ENCODE measurements around the gene PRR33. TPM values are rescaled to one million over a fixed set of nuclear protein-coding genes. Genes with fewer than 3 reads are reported as not detected.

PRR33 gene
- total and polyA plus RNA-seq, 2 donors (not counting 3 experiments of a cell fraction or from before 2014, with no cell fraction given): not detected

GRCh38 chr11:1879941-1880720 lies 11.6 kb downstream of the PRR33 start:
- no peaks in the 10 kb centered on the region for H3K9me3 ChIP-seq (replicated peaks; ENCODE audit: control insufficient read depth, insufficient read depth, low read length)
- FAIRE-seq: no peak
- H3K4me2 ChIP-seq (ENCODE audit: insufficient read depth, low read length): no peak overlapping the region
- POLR2A ChIA-PET: no interaction called here
- TF ChIP-seq, protein P1, sequence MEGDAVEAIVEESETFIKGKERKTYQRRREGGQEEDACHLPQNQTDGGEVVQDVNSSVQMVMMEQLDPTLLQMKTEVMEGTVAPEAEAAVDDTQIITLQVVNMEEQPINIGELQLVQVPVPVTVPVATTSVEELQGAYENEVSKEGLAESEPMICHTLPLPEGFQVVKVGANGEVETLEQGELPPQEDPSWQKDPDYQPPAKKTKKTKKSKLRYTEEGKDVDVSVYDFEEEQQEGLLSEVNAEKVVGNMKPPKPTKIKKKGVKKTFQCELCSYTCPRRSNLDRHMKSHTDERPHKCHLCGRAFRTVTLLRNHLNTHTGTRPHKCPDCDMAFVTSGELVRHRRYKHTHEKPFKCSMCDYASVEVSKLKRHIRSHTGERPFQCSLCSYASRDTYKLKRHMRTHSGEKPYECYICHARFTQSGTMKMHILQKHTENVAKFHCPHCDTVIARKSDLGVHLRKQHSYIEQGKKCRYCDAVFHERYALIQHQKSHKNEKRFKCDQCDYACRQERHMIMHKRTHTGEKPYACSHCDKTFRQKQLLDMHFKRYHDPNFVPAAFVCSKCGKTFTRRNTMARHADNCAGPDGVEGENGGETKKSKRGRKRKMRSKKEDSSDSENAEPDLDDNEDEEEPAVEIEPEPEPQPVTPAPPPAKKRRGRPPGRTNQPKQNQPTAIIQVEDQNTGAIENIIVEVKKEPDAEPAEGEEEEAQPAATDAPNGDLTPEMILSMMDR (IDR thresholded peaks at IDR 0.05; ENCODE audit: extremely low read depth in 1 of 2, insufficient read depth in 1 of 2, low read depth in 1 of 2, low read length in 2 of 2): no peak
- no peak for TF ChIP-seq EZH2 (IDR thresholded peaks at IDR 0.05; ENCODE audit: borderline replicate concordance, low read depth, low read length, severe bottlenecking)
- no peak for TF ChIP-seq POLR2AphosphoS5 (IDR thresholded peaks at IDR 0.05; ENCODE audit: insufficient read depth, low read depth, low read length)
- TF ChIP-seq POLR2A (IDR thresholded peaks at IDR 0.05; ENCODE audit: low read depth, low read length): no peak
- TF ChIP-seq FOS (IDR thresholded peaks at IDR 0.05; ENCODE audit: borderline replicate concordance, insufficient read depth, low read length): no peak
- TF ChIP-seq JUN (IDR thresholded peaks at IDR 0.05; ENCODE audit: borderline replicate concordance, insufficient read depth, insufficient read length, low read depth): no peak
- TF ChIP-seq MAX (IDR thresholded peaks at IDR 0.05; ENCODE audit: insufficient read depth, insufficient read length): no peak
- no peak for TF ChIP-seq GATA2 (IDR thresholded peaks at IDR 0.05; ENCODE audit: insufficient read depth, insufficient read length, low read depth, low read length)
- no peak for TF ChIP-seq MYC (IDR thresholded peaks at IDR 0.05; ENCODE audit: low read depth, low read length)
- H3K27ac ChIP-seq (ENCODE audit: insufficient read depth, low read depth, low read length): no peak overlapping the region
- no peaks in the 10 kb centered on the region for H3K27me3 ChIP-seq (ENCODE audit: control insufficient read depth in 2 of 2, insufficient read depth in 2 of 2, low read length in 2 of 2)
- DNase-seq (ENCODE audit: low read depth, low spot score): peak; percentile 22
- H4K20me1 ChIP-seq (replicated peaks; ENCODE audit: control insufficient read depth, extremely low read depth, insufficient read depth, low read length): no peaks in the 10 kb centered on the region
- no peaks in the 10 kb centered on the region for H3K4me1 ChIP-seq (ENCODE audit: control insufficient read depth, extremely low read depth, insufficient read depth, low read length)
- no peaks in the 10 kb centered on the region for H3K36me3 ChIP-seq (ENCODE audit: control insufficient read depth in 2 of 2, extremely low read depth in 1 of 2, insufficient read depth in 2 of 2, low read length in 2 of 2)
- H3K79me2 ChIP-seq (ENCODE audit: control insufficient read depth, insufficient read depth, low read length): no peaks in the 10 kb centered on the region
- intact Hi-C loops (cut with micrococcal nuclease) (no loop called here), dilution Hi-C loops (cut with MboI; ENCODE audit: extremely low pct_ligation_motif_present, low sequenced_read_pairs) (no loop called here)
- no peak overlapping the region for H3K4me3 ChIP-seq (replicated peaks in 1 of 3; ENCODE audit: insufficient read depth in 1 of 3, low read depth in 1 of 3, low read length in 3 of 3)
- CTCF ChIA-PET: interaction anchor here (1.1 kb wide), 1 partner anchor 120 kb away, joined by 3 read pairs; no protein-coding TSS in a partner anchor
- no TSS peak for BruUV-seq (replicated peaks)
- H3K9me1 ChIP-seq (replicated peaks; ENCODE audit: control insufficient read depth, extremely low read depth, insufficient read depth, low read length): no peaks in the 10 kb centered on the region
- peak overlapping the region; percentile 35 for H2AFZ ChIP-seq (ENCODE audit: low read depth, low read length)
- no peak overlapping the region for H3K9ac ChIP-seq (replicated peaks; ENCODE audit: extremely low read depth, insufficient read depth, low read length)
